Measurements from ENCODE around the gene TMEM100.

Gene TMEM100

GRCh38 chr17:55749985-55750384, 27.3 kb upstream of the TMEM100 start:
- Histone ChIP-seq H2AFZ (ENCODE audit: low read depth, low read length) (no peak overlapping the region), H3K9me3 (ENCODE audit: insufficient read depth, low read length, severe bottlenecking) (no peaks in the 10 kb centered on the region), H3K79me2 (ENCODE audit: insufficient read depth, low read length) (peaks cover 10% of the 10 kb centered on the region; the same call in 1 of the 2 replicates), H3K27ac (ENCODE audit: low read length) (no peak overlapping the region), H3K9ac (ENCODE audit: low read depth, low read length) (no peak overlapping the region), H3K4me1 (ENCODE audit: insufficient read depth, low read length) (peaks cover 24% of the 10 kb centered on the region), H3K36me3 (ENCODE audit: insufficient read depth, low read length) (peaks cover 7% of the 10 kb centered on the region; the same call in 1 of the 2 replicates), H3K4me2 (ENCODE audit: insufficient read depth, low read length) (peak overlapping the region; percentile 70; the same call in 1 of the 2 replicates), H3K27me3 (ENCODE audit: insufficient read depth, low read length, poor library complexity) (peaks cover 3% of the 10 kb centered on the region), H3K4me3 (ENCODE audit: low read depth in 1 of 2, low read length in 2 of 2) (no peak overlapping the region), H4K20me1 (ENCODE audit: insufficient read depth, low read length) (no peaks in the 10 kb centered on the region)
- no peak for ATAC-seq (ENCODE audit: insufficient read depth, low read depth)
- TF ChIP-seq EZH2 (IDR thresholded peaks at IDR 0.05; ENCODE audit: borderline replicate concordance, low read depth, low read length, severe bottlenecking): no peak
- TF ChIP-seq, protein P1, sequence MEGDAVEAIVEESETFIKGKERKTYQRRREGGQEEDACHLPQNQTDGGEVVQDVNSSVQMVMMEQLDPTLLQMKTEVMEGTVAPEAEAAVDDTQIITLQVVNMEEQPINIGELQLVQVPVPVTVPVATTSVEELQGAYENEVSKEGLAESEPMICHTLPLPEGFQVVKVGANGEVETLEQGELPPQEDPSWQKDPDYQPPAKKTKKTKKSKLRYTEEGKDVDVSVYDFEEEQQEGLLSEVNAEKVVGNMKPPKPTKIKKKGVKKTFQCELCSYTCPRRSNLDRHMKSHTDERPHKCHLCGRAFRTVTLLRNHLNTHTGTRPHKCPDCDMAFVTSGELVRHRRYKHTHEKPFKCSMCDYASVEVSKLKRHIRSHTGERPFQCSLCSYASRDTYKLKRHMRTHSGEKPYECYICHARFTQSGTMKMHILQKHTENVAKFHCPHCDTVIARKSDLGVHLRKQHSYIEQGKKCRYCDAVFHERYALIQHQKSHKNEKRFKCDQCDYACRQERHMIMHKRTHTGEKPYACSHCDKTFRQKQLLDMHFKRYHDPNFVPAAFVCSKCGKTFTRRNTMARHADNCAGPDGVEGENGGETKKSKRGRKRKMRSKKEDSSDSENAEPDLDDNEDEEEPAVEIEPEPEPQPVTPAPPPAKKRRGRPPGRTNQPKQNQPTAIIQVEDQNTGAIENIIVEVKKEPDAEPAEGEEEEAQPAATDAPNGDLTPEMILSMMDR (IDR thresholded peaks at IDR 0.05; ENCODE audit: borderline replicate concordance, extremely low read depth, low read length, poor library complexity, severe bottlenecking): no peak
- no peak for DNase-seq

GRCh38 chr17:55748841-55749240, 26.2 kb upstream of the TMEM100 start:
- ATAC-seq (ENCODE audit: insufficient read depth, low read depth): no peak
- no peak overlapping the region for H2AFZ ChIP-seq (ENCODE audit: low read depth, low read length)
- no peak overlapping the region for H3K27ac ChIP-seq (ENCODE audit: low read length)
- H4K20me1 ChIP-seq (ENCODE audit: insufficient read depth, low read length): no peaks in the 10 kb centered on the region
- no peaks in the 10 kb centered on the region for H3K9me3 ChIP-seq (ENCODE audit: insufficient read depth, low read length, severe bottlenecking)
- H3K4me2 ChIP-seq (ENCODE audit: insufficient read depth, low read length): no peak overlapping the region
- peaks cover 3% of the 10 kb centered on the region for H3K27me3 ChIP-seq (ENCODE audit: insufficient read depth, low read length, poor library complexity)
- H3K4me3 ChIP-seq (ENCODE audit: low read depth in 1 of 2, low read length in 2 of 2): no peak overlapping the region
- H3K9ac ChIP-seq (ENCODE audit: low read depth, low read length): no peak overlapping the region
- H3K79me2 ChIP-seq (ENCODE audit: insufficient read depth, low read length): peaks cover 10% of the 10 kb centered on the region; the same call in 1 of the 2 replicates
- DNase-seq: no peak
- TF ChIP-seq, protein P1 (IDR thresholded peaks at IDR 0.05; ENCODE audit: borderline replicate concordance, extremely low read depth, low read length, poor library complexity, severe bottlenecking): no peak
- TF ChIP-seq EZH2 (IDR thresholded peaks at IDR 0.05; ENCODE audit: borderline replicate concordance, low read depth, low read length, severe bottlenecking): no peak
- H3K4me1 ChIP-seq (ENCODE audit: insufficient read depth, low read length): peaks cover 24% of the 10 kb centered on the region
- peaks cover 7% of the 10 kb centered on the region; the same call in 1 of the 2 replicates for H3K36me3 ChIP-seq (ENCODE audit: insufficient read depth, low read length)

GRCh38 chr17:55747209-55747608, 24.5 kb upstream of the TMEM100 start:
- Histone ChIP-seq H3K27me3 (ENCODE audit: insufficient read depth, low read length, poor library complexity) (peaks cover 3% of the 10 kb centered on the region), H3K27ac (ENCODE audit: low read length) (no peak overlapping the region), H3K4me3 (ENCODE audit: low read depth in 1 of 2, low read length in 2 of 2) (no peak overlapping the region), H3K4me1 (ENCODE audit: insufficient read depth, low read length) (peaks cover 17% of the 10 kb centered on the region), H2AFZ (ENCODE audit: low read depth, low read length) (no peak overlapping the region), H3K9me3 (ENCODE audit: insufficient read depth, low read length, severe bottlenecking) (no peaks in the 10 kb centered on the region), H3K4me2 (ENCODE audit: insufficient read depth, low read length) (no peak overlapping the region), H3K36me3 (ENCODE audit: insufficient read depth, low read length) (peaks cover 3% of the 10 kb centered on the region; the same call in 1 of the 2 replicates), H4K20me1 (ENCODE audit: insufficient read depth, low read length) (no peaks in the 10 kb centered on the region), H3K79me2 (ENCODE audit: insufficient read depth, low read length) (peaks cover 10% of the 10 kb centered on the region; the same call in 1 of the 2 replicates), H3K9ac (ENCODE audit: low read depth, low read length) (no peak overlapping the region)
- DNase-seq (no peak), ATAC-seq (ENCODE audit: insufficient read depth, low read depth) (no peak)
- TF ChIP-seq, protein P1 (IDR thresholded peaks at IDR 0.05; ENCODE audit: borderline replicate concordance, extremely low read depth, low read length, poor library complexity, severe bottlenecking): no peak
- TF ChIP-seq EZH2 (IDR thresholded peaks at IDR 0.05; ENCODE audit: borderline replicate concordance, low read depth, low read length, severe bottlenecking): no peak

All from DND-41 (cell line).